ENCODE measurements around the gene TPRG1.

Gene TPRG1

DNA sequence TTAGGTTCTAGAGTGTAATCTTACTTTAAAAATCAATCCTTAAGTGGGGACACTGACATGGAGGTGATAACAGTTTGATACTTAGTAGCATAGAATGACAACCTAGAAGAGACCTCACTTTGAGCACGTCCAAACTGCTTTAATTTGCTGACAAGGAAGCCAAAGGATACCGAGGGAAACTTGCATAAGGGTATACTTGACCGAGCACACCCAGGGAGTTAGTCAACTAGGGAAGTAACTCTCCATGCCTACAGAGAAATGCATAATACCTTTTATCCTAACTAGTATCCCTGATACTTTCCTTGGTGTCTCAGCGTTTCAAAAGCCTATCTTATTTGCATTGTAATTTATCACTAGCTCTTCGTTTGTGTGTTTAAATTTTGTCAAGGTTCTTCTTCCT, 5.5 kb upstream of the TPRG1 start:
- no peak for DNase-seq (ENCODE audit: low read depth)

DNA sequence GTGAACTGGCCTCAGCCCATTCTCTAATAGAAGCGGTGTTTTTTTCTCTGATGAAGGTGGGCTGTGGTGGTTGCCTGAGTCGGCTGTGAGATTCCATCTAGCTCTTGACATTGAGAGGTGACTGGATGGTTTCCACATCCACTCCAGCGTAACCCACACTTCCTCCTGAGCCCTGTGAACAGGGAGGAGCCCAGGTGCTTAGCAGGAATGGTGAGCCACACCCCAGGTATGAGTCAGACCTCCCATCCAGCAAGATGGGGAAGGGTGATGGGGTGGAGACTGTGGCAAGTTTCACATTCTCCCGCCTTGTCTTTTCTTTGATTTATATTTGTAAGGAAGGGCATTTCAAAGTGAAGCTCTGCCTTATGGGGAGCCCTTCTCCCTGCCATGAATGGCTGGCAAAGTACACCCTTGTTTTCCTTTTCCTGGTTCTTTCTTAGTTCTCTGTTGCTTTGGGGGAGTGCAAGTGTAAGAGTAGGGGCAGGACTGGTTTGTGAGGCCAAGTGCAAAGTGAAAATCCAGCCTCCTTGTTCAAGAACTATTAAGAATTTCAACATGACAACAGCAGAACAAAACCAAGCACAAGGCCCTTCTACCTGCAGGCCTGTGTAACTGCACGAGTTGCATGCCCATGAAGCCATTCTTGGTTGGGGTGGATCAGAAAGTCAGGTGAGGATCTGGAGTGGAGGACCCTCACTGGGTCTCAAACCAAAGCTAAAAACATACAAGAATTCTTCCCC, 4.6 kb upstream of the TPRG1 start:
- DNase-seq (ENCODE audit: low read depth) = no peak

GRCh38 chr3:189168711-189169110, 3.1 kb upstream of the TPRG1 start:
- no peak for DNase-seq (ENCODE audit: low read depth)

GRCh38 chr3:189169728-189170127, 2.0 kb upstream of the TPRG1 start:
- no peak for DNase-seq (ENCODE audit: low read depth)

DNA sequence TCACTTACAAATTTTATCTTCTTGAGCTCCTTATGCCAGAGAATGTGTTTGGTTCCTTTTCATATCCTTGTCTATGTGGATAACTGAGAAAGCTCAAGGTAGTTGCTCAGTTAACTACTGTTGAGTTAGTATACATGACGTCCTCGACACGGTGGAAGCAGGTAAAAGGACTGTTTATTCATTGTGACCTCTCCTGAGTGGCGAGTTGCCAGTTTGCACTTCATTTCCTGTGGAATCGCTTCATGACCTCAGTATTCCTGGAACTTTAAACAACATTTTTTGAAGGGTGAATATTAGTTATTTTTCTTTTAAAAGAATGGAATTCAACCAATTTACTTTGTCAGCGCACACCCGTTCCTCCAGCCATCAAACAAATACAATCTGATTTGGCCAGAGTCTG, 1.2 kb upstream of the TPRG1 start:
- no peak for DNase-seq (ENCODE audit: low read depth)

GRCh38 chr3:189172668-189173419, 1.1 kb downstream of the TPRG1 start:
- DNase-seq (ENCODE audit: low read depth) = no peak

GRCh38 chr3:189184566-189184965, 12.8 kb downstream of the TPRG1 start:
- DNase-seq (ENCODE audit: low read depth) = no peak

DNA sequence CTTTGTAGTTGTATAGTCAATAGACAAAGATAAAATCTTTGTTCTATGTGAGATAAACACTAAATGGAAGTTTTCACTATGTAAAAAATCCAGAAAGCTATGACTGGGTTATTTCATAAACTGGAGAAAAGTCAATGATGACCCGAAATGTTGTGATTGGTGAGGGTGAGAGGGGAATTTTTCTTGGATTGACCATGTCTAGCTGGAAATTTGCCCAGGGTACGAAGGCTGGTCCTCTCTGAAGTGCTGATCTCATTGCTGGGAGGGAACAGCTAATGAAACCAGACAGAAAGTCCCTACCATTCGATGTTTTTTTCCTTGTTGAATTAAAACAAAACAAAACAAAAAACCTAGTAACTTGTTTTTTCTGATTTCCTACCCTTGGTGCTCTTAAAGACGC, 14.3 kb downstream of the TPRG1 start:
- DNase-seq (ENCODE audit: low read depth) = no peak

GRCh38 chr3:189188466-189188865, 16.7 kb downstream of the TPRG1 start:
- no peak for DNase-seq (ENCODE audit: low read depth)

GRCh38 chr3:189192725-189193124, 21.0 kb downstream of the TPRG1 start:
- DNase-seq (ENCODE audit: low read depth) = no peak

DNA sequence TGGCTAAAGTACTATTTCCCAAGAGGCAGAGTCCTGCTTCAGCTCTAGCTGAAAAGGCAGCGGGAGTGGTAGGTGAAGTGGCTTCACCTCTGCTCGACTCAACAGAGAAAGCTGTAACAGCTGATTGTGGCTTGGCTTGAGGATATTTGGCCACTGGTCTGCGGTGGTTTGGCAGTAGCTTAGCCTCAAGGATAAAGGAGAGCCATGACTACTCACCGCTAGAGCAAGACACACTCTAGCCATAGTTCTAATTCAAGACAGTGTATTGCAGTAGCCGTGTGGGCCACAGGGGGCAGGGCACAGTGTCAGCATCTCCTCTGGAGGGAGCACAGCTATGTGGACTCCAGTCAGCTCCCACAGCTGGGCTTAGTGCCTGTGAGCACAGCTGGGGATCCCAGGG, 23.5 kb downstream of the TPRG1 start:
- no peak for DNase-seq (ENCODE audit: low read depth)

- DNase-seq (ENCODE audit: low read depth) = no peak
Observed at GRCh38 chr3:189202106-189202505, 30.3 kb downstream of the TPRG1 start.

- DNase-seq (ENCODE audit: low read depth) = no peak
Observed at GRCh38 chr3:189202583-189202982, 30.8 kb downstream of the TPRG1 start.

GRCh38 chr3:189204167-189204866, 32.5 kb downstream of the TPRG1 start:
- DNase-seq (ENCODE audit: low read depth) = no peak

- DNase-seq (ENCODE audit: low read depth) = no peak
Observed at GRCh38 chr3:189204937-189205336, 33.2 kb downstream of the TPRG1 start.

GRCh38 chr3:189210251-189210770, 38.5 kb downstream of the TPRG1 start:
- no peak for DNase-seq (ENCODE audit: low read depth)

DNA sequence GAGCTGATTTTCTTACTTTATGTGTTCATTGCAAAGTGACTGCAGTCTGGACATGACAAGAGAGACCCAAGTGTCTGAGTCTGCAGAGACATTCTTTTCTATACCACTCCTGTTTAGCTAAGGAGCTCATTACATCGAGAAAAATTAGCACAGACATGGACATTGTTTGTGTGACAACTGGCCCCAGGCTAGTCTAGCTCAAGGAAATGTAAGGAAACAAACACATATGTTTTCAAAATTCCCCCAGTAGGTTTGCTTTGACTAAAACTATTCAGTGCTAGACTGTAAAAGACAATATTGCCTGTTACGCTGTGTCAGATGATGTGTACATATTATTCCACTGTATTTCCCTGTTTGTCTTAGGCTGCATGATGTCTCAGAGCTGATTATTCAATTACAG, 40.9 kb downstream of the TPRG1 start:
- DNase-seq (ENCODE audit: low read depth) = no peak

DNA sequence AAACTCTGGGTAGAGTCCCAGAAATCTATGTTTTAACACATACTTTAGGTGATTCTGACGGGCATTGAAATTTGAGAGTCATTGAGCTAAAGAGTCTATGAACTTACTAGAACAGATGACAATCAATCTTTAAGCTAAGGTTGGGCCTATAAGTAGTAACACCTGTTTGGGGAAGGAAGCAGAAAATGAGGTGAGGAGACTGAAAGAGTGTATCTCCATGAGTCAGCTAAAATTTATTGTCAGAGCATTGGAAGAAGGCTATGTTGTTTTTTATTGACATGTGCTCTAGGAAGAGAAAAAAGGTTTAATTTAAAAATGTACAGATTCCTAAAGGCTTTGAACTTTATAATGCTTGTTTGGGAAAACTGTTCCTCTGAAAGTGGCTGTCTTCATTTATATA, 42.9 kb downstream of the TPRG1 start:
- DNase-seq (ENCODE audit: low read depth) = no peak

GRCh38 chr3:189222927-189223636, 51.3 kb downstream of the TPRG1 start:
- DNase-seq (ENCODE audit: low read depth) = no peak

GRCh38 chr3:189225431-189225830, 53.7 kb downstream of the TPRG1 start:
- no peak for DNase-seq (ENCODE audit: low read depth)

- no peak for DNase-seq (ENCODE audit: low read depth)
Observed at GRCh38 chr3:189227249-189227648, 55.5 kb downstream of the TPRG1 start.

- no peak for DNase-seq (ENCODE audit: low read depth)
Observed at GRCh38 chr3:189229196-189229828, 57.5 kb downstream of the TPRG1 start.

Measured in activated T-cell treated with anti-CD3 and anti-CD28 coated beads for 1 hour (primary cell).